Neutrophil (primary cell): ENCODE measurements around the gene PANK3.

ENCODE experiments used
- H3K27ac ChIP-seq: fragments of 200-600 bp; sonication (generic); 2 replicates; pipeline ENCODE4 v1.5.1; 2016; ENCODE audit warnings: mild to moderate bottlenecking, moderate library complexity
- H3K27me3 ChIP-seq: fragments of 200-600 bp; sonication (generic); 2 replicates; pipeline ENCODE4 v1.6.0; 2016; ENCODE audit warnings: mild to moderate bottlenecking
- H3K36me3 ChIP-seq: fragments of 200-600 bp; sonication (generic); 2 replicates; pipeline ENCODE4 v1.5.1; 2017
- H3K4me1 ChIP-seq, 2 experiments: fragments of 200-600 bp in 1 of 2; sonication (generic) in 1 of 2; 1 replicate in 1 of 2; 2 replicates in 1 of 2; pipeline versions ENCODE4 v1.5.1 to v1.6.1; 2013 to 2016; ENCODE audit warnings: low read depth in 1 of 2, low read length in 1 of 2, mild to moderate bottlenecking in 1 of 2, moderate library complexity in 1 of 2; ENCODE audit not compliant: control insufficient read depth in 1 of 2, insufficient read depth in 1 of 2
- H3K4me3 ChIP-seq, 2 experiments: fragments of 200-600 bp in 1 of 2; sonication (generic) in 1 of 2; 1 replicate in 1 of 2; 2 replicates in 1 of 2; pipeline ENCODE4 v1.5.1; 2013 to 2016; ENCODE audit warnings: low read depth in 1 of 2, low read length in 1 of 2, mild to moderate bottlenecking in 1 of 2, moderate library complexity in 1 of 2
- H3K9me3 ChIP-seq: fragments of 200-600 bp; sonication (generic); 2 replicates; pipeline ENCODE4 v1.5.1; 2016
- TF ChIP-seq, protein P1 (sequence below): fragments of 200-600 bp; sonication (generic); IDR thresholded peaks from 2 replicates; pipeline ENCODE4 v1.5.1; 2016; ENCODE audit warnings: antibody characterized with exemption

The PANK3 gene

DNA sequence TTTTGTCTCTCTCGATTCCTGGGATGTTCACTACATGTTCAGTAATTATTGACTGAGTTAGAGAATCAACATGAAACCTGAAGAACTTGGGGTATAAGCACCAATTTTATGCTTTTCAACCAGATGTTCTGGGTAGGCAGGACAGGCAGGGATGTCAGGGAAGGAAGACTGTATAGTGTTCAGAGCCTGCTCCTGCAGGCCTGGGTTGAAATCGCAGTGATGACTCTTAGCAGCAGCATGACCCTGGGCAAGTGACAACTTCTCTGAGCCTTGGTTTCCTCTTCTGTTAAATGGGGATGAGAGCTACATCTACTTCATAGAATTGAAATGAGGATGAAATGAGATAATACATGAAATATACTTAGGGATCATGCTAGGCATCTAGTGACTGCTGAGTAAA is 29.7 kb upstream of the PANK3 start:
- no peak overlapping the region for H3K27ac ChIP-seq
- no peaks in the 10 kb centered on the region for H3K9me3 ChIP-seq
- no peaks in the 10 kb centered on the region for H3K27me3 ChIP-seq
- TF ChIP-seq, protein P1, sequence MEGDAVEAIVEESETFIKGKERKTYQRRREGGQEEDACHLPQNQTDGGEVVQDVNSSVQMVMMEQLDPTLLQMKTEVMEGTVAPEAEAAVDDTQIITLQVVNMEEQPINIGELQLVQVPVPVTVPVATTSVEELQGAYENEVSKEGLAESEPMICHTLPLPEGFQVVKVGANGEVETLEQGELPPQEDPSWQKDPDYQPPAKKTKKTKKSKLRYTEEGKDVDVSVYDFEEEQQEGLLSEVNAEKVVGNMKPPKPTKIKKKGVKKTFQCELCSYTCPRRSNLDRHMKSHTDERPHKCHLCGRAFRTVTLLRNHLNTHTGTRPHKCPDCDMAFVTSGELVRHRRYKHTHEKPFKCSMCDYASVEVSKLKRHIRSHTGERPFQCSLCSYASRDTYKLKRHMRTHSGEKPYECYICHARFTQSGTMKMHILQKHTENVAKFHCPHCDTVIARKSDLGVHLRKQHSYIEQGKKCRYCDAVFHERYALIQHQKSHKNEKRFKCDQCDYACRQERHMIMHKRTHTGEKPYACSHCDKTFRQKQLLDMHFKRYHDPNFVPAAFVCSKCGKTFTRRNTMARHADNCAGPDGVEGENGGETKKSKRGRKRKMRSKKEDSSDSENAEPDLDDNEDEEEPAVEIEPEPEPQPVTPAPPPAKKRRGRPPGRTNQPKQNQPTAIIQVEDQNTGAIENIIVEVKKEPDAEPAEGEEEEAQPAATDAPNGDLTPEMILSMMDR = no peak
- H3K4me1 ChIP-seq = no peaks in the 10 kb centered on the region
- H3K36me3 ChIP-seq = no peaks in the 10 kb centered on the region
- H3K4me3 ChIP-seq = no peak overlapping the region

DNA sequence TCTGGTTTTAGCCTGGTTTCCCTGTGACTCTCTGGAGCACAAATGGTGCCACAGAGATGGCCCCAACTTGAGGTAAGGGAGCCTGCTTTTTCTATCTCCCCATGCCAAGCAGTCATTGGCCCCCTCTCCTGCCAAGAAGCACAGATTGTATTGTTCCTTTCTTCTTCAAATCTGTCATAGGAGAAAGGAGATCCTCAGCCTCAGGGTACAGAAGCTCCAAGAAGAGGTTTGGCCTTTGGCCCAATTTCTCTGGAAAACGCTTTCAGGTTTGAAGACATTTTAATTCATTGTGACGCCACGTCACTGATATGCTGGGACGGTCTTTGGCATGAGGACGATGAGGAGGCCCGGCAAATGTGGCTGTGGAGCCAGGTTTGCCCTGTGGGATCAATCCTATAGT is 29.2 kb upstream of the PANK3 start:
- H3K36me3 ChIP-seq = no peaks in the 10 kb centered on the region
- TF ChIP-seq, protein P1 = no peak
- H3K27ac ChIP-seq = no peak overlapping the region
- no peaks in the 10 kb centered on the region for H3K27me3 ChIP-seq
- no peaks in the 10 kb centered on the region for H3K9me3 ChIP-seq
- H3K4me1 ChIP-seq = no peaks in the 10 kb centered on the region
- H3K4me3 ChIP-seq = no peak overlapping the region

DNA sequence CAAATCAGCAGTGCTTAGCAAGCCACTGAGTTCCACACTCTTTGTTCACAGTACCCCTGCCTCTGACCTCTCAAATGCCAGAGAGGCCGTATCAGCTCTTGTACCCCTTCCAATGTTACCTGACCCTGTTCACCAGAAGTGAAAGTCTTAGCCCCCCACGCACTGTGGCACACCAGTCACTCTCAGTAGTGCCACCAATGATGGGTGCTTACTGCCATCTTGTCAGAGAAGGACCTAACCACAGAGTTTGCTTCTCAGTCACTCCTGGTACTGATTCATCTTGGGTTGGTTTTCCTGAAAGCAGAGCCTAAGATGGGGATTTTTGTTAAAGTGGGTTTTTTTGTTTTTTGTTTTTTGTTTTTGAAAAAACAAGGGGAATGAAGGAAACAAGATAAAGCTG is 28.8 kb upstream of the PANK3 start:
- TF ChIP-seq, protein P1 = no peak
- no peaks in the 10 kb centered on the region for H3K27me3 ChIP-seq
- no peak overlapping the region for H3K27ac ChIP-seq
- no peaks in the 10 kb centered on the region for H3K36me3 ChIP-seq
- no peak overlapping the region for H3K4me3 ChIP-seq
- no peaks in the 10 kb centered on the region for H3K4me1 ChIP-seq
- no peaks in the 10 kb centered on the region for H3K9me3 ChIP-seq

DNA sequence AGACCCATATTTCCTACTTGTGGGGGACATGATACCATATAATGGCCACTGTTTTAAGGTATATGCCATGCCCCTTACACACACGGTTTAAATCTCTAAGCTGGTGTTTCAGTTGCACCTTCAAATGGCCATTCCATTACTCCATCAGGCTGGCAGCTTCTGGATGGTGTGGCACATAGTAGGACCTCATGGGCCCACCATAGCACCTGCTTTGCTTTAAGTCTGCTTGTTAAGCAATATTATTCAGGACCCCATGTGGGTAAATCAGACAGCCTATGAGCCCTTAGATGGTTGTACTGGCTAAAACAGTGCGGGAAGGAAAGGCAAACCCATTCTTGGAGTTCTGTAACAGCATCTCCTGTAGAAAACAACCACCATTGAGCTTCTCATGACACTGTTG is 27.4 kb upstream of the PANK3 start:
- Histone ChIP-seq H3K27me3 (no peaks in the 10 kb centered on the region), H3K27ac (no peak overlapping the region), H3K4me1 (no peaks in the 10 kb centered on the region), H3K36me3 (no peaks in the 10 kb centered on the region), H3K4me3 (no peak overlapping the region), H3K9me3 (no peaks in the 10 kb centered on the region)
- TF ChIP-seq, protein P1 = no peak

DNA sequence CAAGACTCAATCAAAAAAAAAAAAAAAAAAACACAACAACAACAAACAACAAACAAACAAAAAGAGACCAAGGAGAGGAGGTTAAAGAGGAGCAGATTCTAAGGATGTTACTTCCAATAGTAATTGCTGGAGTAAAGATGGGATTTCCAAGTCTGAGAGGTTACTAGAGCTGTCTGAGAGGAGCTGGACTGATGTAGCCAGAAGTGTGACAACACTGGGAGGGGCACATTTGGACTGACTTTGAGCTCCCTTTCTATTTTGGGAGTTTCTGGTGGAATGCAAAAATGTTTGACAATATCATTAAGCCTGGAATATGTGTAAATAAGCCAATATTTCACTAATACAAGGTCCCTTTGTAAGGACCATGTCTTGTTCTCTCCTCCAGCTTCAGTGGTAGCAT is 25.3 kb upstream of the PANK3 start:
- no peaks in the 10 kb centered on the region for H3K9me3 ChIP-seq
- no peak overlapping the region for H3K27ac ChIP-seq
- H3K4me3 ChIP-seq = no peak overlapping the region
- H3K27me3 ChIP-seq = no peaks in the 10 kb centered on the region
- TF ChIP-seq, protein P1 = no peak
- no peaks in the 10 kb centered on the region for H3K36me3 ChIP-seq
- no peaks in the 10 kb centered on the region for H3K4me1 ChIP-seq

DNA sequence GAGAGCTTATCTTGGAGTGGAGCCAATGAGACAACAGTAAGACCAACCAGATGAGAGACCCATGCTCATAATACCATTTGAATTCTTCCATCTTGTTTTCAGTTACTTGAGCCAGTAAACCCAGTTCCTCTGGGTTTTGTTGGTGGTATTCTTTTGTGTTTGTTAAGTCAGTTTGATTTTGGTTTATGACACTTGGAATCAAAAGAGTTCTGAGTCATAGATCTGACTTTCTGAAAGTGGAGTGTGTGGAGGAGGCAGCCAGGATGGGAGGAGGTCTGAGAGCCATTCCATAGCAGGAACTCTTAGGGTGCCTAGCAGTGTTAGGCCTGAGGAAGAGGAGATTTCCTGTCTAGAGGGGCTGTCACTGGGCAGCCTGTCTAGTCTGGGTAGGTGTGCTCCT is 24.6 kb upstream of the PANK3 start:
- TF ChIP-seq, protein P1 = no peak
- Histone ChIP-seq H3K36me3 (no peaks in the 10 kb centered on the region), H3K4me1 (no peaks in the 10 kb centered on the region), H3K27me3 (no peaks in the 10 kb centered on the region), H3K27ac (no peak overlapping the region), H3K9me3 (no peaks in the 10 kb centered on the region), H3K4me3 (no peak overlapping the region)
